ENCODE results near the gene UBAP1. TPM values are rescaled to one million over a fixed set of nuclear protein-coding genes. Genes with fewer than 3 reads are reported as not detected.
A peak's percentile ranks its signal among the peaks of the same experiment; 100 is the strongest.
"Not testable (repeated sequence)": the region's sequence is repeated elsewhere in the genome, so short reads cannot be mapped to it uniquely, and the experiment has no call there.

Gene UBAP1
- polyA plus RNA-seq, 3 donors = 32.5 to 44.5 (median 39.2) TPM

GRCh38 chr9:34242830-34243229, 64.0 kb downstream of the UBAP1 start:
- Histone ChIP-seq H3K79me2 (ENCODE audit: insufficient read depth, low read length) (peaks cover 37% of the 10 kb centered on the region), H3K27me3 (ENCODE audit: control insufficient read depth in 2 of 2, insufficient read depth in 2 of 2, low read length in 2 of 2) (no peaks in the 10 kb centered on the region), H3K9me3 (replicated peaks in 1 of 2; ENCODE audit: control insufficient read depth in 1 of 2, insufficient read depth in 1 of 2, low read length in 2 of 2) (no peaks in the 10 kb centered on the region), H4K20me1 (ENCODE audit: insufficient read depth, low read length) (peaks cover 77% of the 10 kb centered on the region), H3K27ac (ENCODE audit: low read depth in 1 of 2, low read length in 2 of 2) (no peak overlapping the region), H3K9ac (ENCODE audit: insufficient read depth, low read length, poor library complexity, severe bottlenecking) (no peak overlapping the region), H3K36me3 (replicated peaks in 1 of 2; ENCODE audit: control insufficient read depth in 1 of 2, insufficient read depth in 2 of 2, low read length in 2 of 2) (peaks cover 54 to 69% of the 10 kb centered on the region in 2 donors), H3K4me3 (replicated peaks in 1 of 3; ENCODE audit: low read depth in 2 of 3, low read length in 3 of 3) (no peak overlapping the region), H3K4me1 (ENCODE audit: control insufficient read depth in 1 of 2, insufficient read depth in 2 of 2, low read length in 2 of 2) (no peaks in the 10 kb centered on the region), H3K4me2 (replicated peaks; ENCODE audit: extremely low read depth, low read length, poor library complexity, severe bottlenecking) (no peak overlapping the region), H2AFZ (ENCODE audit: insufficient read depth, low read depth, low read length, poor library complexity, severe bottlenecking) (no peak overlapping the region)
- Mint-ChIP-seq H3K4me1 (peaks cover 1% of the 10 kb centered on the region), H3K36me3 (peaks cover 61 to 70% of the 10 kb centered on the region in 2 donors), H3K27me3 (ENCODE audit: low read depth in 3 of 3) (no peaks in the 10 kb centered on the region), H3K9me3 (no peaks in the 10 kb centered on the region), H3K4me3 (no peak overlapping the region), H3K27ac (peak overlapping the region in 1 of 7 donors; percentile 64)
- no peak for TF ChIP-seq CTCF (IDR thresholded peaks at IDR 0.05)
- 100% methylated on average over 1 of the region's 2 CpGs for WGBS (ENCODE audit: insufficient coverage)
- DNase-seq = no peak
- intact Hi-C loops (cut with micrococcal nuclease) = no loop called here

GRCh38 chr9:34245212-34245611, 66.4 kb downstream of the UBAP1 start:
- H3K4me1 ChIP-seq (ENCODE audit: control insufficient read depth in 1 of 2, insufficient read depth in 2 of 2, low read length in 2 of 2); H3K4me1 Mint-ChIP-seq; H3K27me3 ChIP-seq (ENCODE audit: control insufficient read depth in 2 of 2, insufficient read depth in 2 of 2, low read length in 2 of 2); H3K9me3 Mint-ChIP-seq; H3K27me3 Mint-ChIP-seq (ENCODE audit: low read depth in 3 of 3); H3K4me3 Mint-ChIP-seq; H3K27ac Mint-ChIP-seq; H3K4me3 ChIP-seq (replicated peaks in 1 of 3; ENCODE audit: low read depth in 2 of 3, low read length in 3 of 3); H3K27ac ChIP-seq (ENCODE audit: low read depth in 1 of 2, low read length in 2 of 2); H2AFZ ChIP-seq (ENCODE audit: insufficient read depth, low read depth, low read length, poor library complexity, severe bottlenecking); DNase-seq; H3K4me2 ChIP-seq (replicated peaks; ENCODE audit: extremely low read depth, low read length, poor library complexity, severe bottlenecking); H3K9ac ChIP-seq (ENCODE audit: insufficient read depth, low read length, poor library complexity, severe bottlenecking); intact Hi-C loops (cut with micrococcal nuclease); H3K9me3 ChIP-seq (replicated peaks in 1 of 2; ENCODE audit: control insufficient read depth in 1 of 2, insufficient read depth in 1 of 2, low read length in 2 of 2): not testable (repeated sequence)
- WGBS (ENCODE audit: insufficient coverage) = no CpG with 5 or more reads among the region's 2 CpGs
- H3K36me3 ChIP-seq (replicated peaks in 1 of 2; ENCODE audit: control insufficient read depth in 1 of 2, insufficient read depth in 2 of 2, low read length in 2 of 2) = peaks cover 70 to 76% of the 10 kb centered on the region in 2 donors
- H4K20me1 ChIP-seq (ENCODE audit: insufficient read depth, low read length) = peaks cover 77% of the 10 kb centered on the region
- H3K79me2 ChIP-seq (ENCODE audit: insufficient read depth, low read length) = peaks cover 39% of the 10 kb centered on the region
- peaks cover 73 to 78% of the 10 kb centered on the region in 2 donors for H3K36me3 Mint-ChIP-seq

All from CD14-positive monocyte (primary cell).